ENCODE results near the gene HSD17B11.
"Not testable (repeated sequence)": the region's sequence is repeated elsewhere in the genome, so short reads cannot be mapped to it uniquely, and the experiment has no call there.

HSD17B11 gene

GRCh38 chr4:87405211-87405820, 14.3 kb upstream of the HSD17B11 start:
- no peak for DNase-seq (ENCODE audit: low read depth in 1 of 2, low spot score in 1 of 2)

- not testable (repeated sequence) for DNase-seq (ENCODE audit: low read depth in 1 of 2, low spot score in 1 of 2)
Measured at GRCh38 chr4:87403732-87404131, 12.7 kb upstream of the HSD17B11 start.

GRCh38 chr4:87399954-87400353, 9.0 kb upstream of the HSD17B11 start:
- DNase-seq (ENCODE audit: low read depth in 1 of 2, low spot score in 1 of 2) = no peak

- no peak for DNase-seq (ENCODE audit: low read depth in 1 of 2, low spot score in 1 of 2)
Measured at GRCh38 chr4:87399148-87399547, 8.2 kb upstream of the HSD17B11 start.

- DNase-seq (ENCODE audit: low read depth in 1 of 2, low spot score in 1 of 2) = not testable (repeated sequence)
Measured at GRCh38 chr4:87395851-87396250, 4.9 kb upstream of the HSD17B11 start.

GRCh38 chr4:87395073-87395472, 4.1 kb upstream of the HSD17B11 start:
- not testable (repeated sequence) for DNase-seq (ENCODE audit: low read depth in 1 of 2, low spot score in 1 of 2)

GRCh38 chr4:87392183-87392582, 1.2 kb upstream of the HSD17B11 start:
- no peak for DNase-seq (ENCODE audit: low read depth in 1 of 2, low spot score in 1 of 2)

- no peak for DNase-seq (ENCODE audit: low read depth in 1 of 2, low spot score in 1 of 2)
Measured at GRCh38 chr4:87391576-87392054, 627 bp upstream of the HSD17B11 start.

- no peak for DNase-seq (ENCODE audit: low read depth in 1 of 2, low spot score in 1 of 2)
Measured at GRCh38 chr4:87390551-87390890, 467 bp downstream of the HSD17B11 start.

- DNase-seq (ENCODE audit: low read depth in 1 of 2, low spot score in 1 of 2) = not testable (repeated sequence)
Measured at GRCh38 chr4:87390055-87390454, 933 bp downstream of the HSD17B11 start.

GRCh38 chr4:87388901-87389300, 2.1 kb downstream of the HSD17B11 start:
- no peak for DNase-seq (ENCODE audit: low read depth in 1 of 2, low spot score in 1 of 2)

- DNase-seq (ENCODE audit: low read depth in 1 of 2, low spot score in 1 of 2) = no peak
Measured at GRCh38 chr4:87387237-87387636, 3.8 kb downstream of the HSD17B11 start.

- DNase-seq (ENCODE audit: low read depth in 1 of 2, low spot score in 1 of 2) = not testable (repeated sequence)
Measured at GRCh38 chr4:87384466-87385132, 6.4 kb downstream of the HSD17B11 start.

GRCh38 chr4:87382931-87383330, 8.1 kb downstream of the HSD17B11 start:
- DNase-seq (ENCODE audit: low read depth in 1 of 2, low spot score in 1 of 2) = no peak

- no peak for DNase-seq (ENCODE audit: low read depth in 1 of 2, low spot score in 1 of 2)
Measured at GRCh38 chr4:87382116-87382515, 8.9 kb downstream of the HSD17B11 start.

GRCh38 chr4:87377816-87378215, 13.2 kb downstream of the HSD17B11 start:
- no peak for DNase-seq (ENCODE audit: low read depth in 1 of 2, low spot score in 1 of 2)

GRCh38 chr4:87375719-87376291, 15.2 kb downstream of the HSD17B11 start:
- DNase-seq (ENCODE audit: low read depth in 1 of 2, low spot score in 1 of 2) = no peak

GRCh38 chr4:87370068-87370467, 20.9 kb downstream of the HSD17B11 start:
- no peak for DNase-seq (ENCODE audit: low read depth in 1 of 2, low spot score in 1 of 2)

GRCh38 chr4:87366521-87367162, 24.3 kb downstream of the HSD17B11 start:
- DNase-seq (ENCODE audit: low read depth in 1 of 2, low spot score in 1 of 2) = no peak

- no peak for DNase-seq (ENCODE audit: low read depth in 1 of 2, low spot score in 1 of 2)
Measured at GRCh38 chr4:87365348-87365747, 25.6 kb downstream of the HSD17B11 start.

GRCh38 chr4:87363552-87363951, 27.4 kb downstream of the HSD17B11 start:
- DNase-seq (ENCODE audit: low read depth in 1 of 2, low spot score in 1 of 2) = no peak

GRCh38 chr4:87360338-87360935, 30.6 kb downstream of the HSD17B11 start:
- no peak for DNase-seq (ENCODE audit: low read depth in 1 of 2, low spot score in 1 of 2)
